Suprapubic skin (tissue), 4 donors: Measurements from ENCODE around the gene COL6A3. TPM values are rescaled to one million over a fixed set of nuclear protein-coding genes. Genes with fewer than 3 reads are reported as not detected.

Experiments
- DNase-seq, 2 donors: peaks; one replicate each; pipeline ENCODE4 v3.0.0-alpha.2; 2019; ENCODE audit warnings: low spot score in 2 of 2
- H3K27ac ChIP-seq: fragments of 200-600 bp; sonication (generic); one replicate; pipeline ENCODE4 v1.5.1; 2019
- H3K27me3 ChIP-seq: fragments of 200-600 bp; sonication (generic); one replicate; pipeline ENCODE4 v1.5.1; 2019
- H3K36me3 ChIP-seq: fragments of 200-600 bp; sonication (generic); one replicate; pipeline ENCODE4 v1.5.1; 2019
- H3K4me1 ChIP-seq: fragments of 200-600 bp; sonication (generic); one replicate; pipeline ENCODE4 v1.5.1; 2019
- H3K4me3 ChIP-seq: fragments of 200-600 bp; sonication (generic); one replicate; pipeline ENCODE4 v1.5.1; 2019; ENCODE audit warnings: mild to moderate bottlenecking
- H3K9me3 ChIP-seq: fragments of 200-600 bp; sonication (generic); one replicate; pipeline ENCODE4 v1.5.1; 2019
- EP300 ChIP-seq: sonication (generic); formaldehyde crosslinking; IDR thresholded peaks from one replicate; pipeline ENCODE4 v1.6.1; 2017; ENCODE audit warnings: antibody characterized with exemption
- POLR2A ChIP-seq, 2 donors: fragments of 450-650 bp; IDR thresholded peaks; one replicate each; pipeline ENCODE4 v1.6.1; 2017; ENCODE audit warnings: antibody characterized with exemption in 2 of 2, mild to moderate bottlenecking in 2 of 2, moderate library complexity in 2 of 2
- POLR2AphosphoS5 ChIP-seq, 3 donors: sonication (generic); formaldehyde crosslinking; IDR thresholded peaks; one replicate each; pipeline ENCODE4 v1.6.1; 2017; ENCODE audit warnings: antibody characterized with exemption in 3 of 3
- WGBS: methylation state at CpG from one replicate; pipeline ENCODE4 v1.1.5; 2018; 5-methylcytosine and 5-hydroxymethylcytosine counted together
- total RNA-seq, 4 donors: library from RNA; depleted of rRNA; stranded (reverse); fragments of >200 nt; gene quantifications; one replicate each; pipeline ENCODE4 v1.1.0, GENCODE V29; 2016
- TF ChIP-seq, protein P1 (sequence below), 2 donors: fragments of 200-600 bp in 1 of 2; fragments of 450-650 bp in 1 of 2; sonication (generic) in 1 of 2; IDR thresholded peaks; one replicate each; pipeline ENCODE4 v1.5.1; 2016 to 2019; ENCODE audit warnings: antibody characterized with exemption in 2 of 2, mild to moderate bottlenecking in 1 of 2, moderate library complexity in 1 of 2

COL6A3 gene
- total RNA-seq, 4 donors from 2014 or later = 50.1 to 79.2 (median 66.3) TPM

DNA sequence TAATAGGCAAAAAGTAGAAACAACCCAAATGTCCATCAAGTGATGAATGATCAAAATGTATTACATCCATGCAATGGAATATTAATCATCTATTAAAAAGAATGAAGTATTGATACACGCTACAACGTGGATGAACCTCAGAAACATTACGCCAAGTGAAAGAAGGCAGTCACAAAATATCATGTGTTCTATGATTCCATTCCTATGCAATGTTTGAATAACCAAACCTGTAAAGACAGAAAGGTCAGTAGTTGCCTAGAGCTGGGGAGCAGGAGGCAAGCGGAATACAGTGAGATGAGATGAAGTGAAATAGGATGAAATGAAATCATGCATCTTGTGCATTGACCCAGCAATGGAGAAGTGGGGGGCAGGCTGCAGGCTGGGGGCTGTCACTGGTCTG lies 17.9 kb upstream of the COL6A3 start:
- WGBS = 94% methylated on average over 4 of the region's 4 CpGs
- Histone ChIP-seq H3K36me3 (no peaks in the 10 kb centered on the region), H3K27ac (no peak overlapping the region), H3K4me1 (peaks cover 19% of the 10 kb centered on the region), H3K4me3 (no peak overlapping the region), H3K9me3 (no peaks in the 10 kb centered on the region), H3K27me3 (peaks cover 15% of the 10 kb centered on the region)
- peak in 1 of 2 donors; percentile 4 for DNase-seq
- TF ChIP-seq POLR2AphosphoS5 (IDR thresholded peaks at IDR 0.05) (no peak), EP300 (no peak), POLR2A (IDR thresholded peaks at IDR 0.05) (no peak)
- TF ChIP-seq, protein P1, sequence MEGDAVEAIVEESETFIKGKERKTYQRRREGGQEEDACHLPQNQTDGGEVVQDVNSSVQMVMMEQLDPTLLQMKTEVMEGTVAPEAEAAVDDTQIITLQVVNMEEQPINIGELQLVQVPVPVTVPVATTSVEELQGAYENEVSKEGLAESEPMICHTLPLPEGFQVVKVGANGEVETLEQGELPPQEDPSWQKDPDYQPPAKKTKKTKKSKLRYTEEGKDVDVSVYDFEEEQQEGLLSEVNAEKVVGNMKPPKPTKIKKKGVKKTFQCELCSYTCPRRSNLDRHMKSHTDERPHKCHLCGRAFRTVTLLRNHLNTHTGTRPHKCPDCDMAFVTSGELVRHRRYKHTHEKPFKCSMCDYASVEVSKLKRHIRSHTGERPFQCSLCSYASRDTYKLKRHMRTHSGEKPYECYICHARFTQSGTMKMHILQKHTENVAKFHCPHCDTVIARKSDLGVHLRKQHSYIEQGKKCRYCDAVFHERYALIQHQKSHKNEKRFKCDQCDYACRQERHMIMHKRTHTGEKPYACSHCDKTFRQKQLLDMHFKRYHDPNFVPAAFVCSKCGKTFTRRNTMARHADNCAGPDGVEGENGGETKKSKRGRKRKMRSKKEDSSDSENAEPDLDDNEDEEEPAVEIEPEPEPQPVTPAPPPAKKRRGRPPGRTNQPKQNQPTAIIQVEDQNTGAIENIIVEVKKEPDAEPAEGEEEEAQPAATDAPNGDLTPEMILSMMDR (IDR thresholded peaks at IDR 0.05) = no peak

DNA sequence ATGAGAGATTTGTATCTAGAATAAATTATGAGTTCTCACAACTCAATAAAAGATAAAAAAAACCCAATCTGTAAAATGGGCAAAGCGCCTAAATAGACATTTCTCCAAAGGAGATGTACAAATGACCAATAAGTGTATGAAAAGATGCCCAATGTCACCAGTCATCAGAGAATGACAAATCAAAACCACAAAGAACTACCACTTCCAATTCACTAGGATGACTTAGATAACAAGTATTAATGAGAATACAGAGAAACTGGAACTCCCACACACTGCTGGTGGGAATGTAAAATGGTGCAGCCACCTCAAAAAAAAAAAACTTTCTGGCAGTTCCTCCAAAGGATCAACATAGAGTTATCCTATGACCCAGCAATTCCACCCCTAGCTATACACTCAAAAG lies 17.4 kb upstream of the COL6A3 start:
- Histone ChIP-seq H3K27me3 (peaks cover 15% of the 10 kb centered on the region), H3K27ac (no peak overlapping the region), H3K4me1 (peaks cover 19% of the 10 kb centered on the region), H3K36me3 (no peaks in the 10 kb centered on the region), H3K9me3 (no peaks in the 10 kb centered on the region), H3K4me3 (no peak overlapping the region)
- WGBS = 96% methylated on average over 1 of the region's 1 CpG
- DNase-seq = no peak
- no peak for TF ChIP-seq EP300
- TF ChIP-seq, protein P1 (IDR thresholded peaks at IDR 0.05) = no peak
- TF ChIP-seq POLR2AphosphoS5 (IDR thresholded peaks at IDR 0.05) = no peak

DNA sequence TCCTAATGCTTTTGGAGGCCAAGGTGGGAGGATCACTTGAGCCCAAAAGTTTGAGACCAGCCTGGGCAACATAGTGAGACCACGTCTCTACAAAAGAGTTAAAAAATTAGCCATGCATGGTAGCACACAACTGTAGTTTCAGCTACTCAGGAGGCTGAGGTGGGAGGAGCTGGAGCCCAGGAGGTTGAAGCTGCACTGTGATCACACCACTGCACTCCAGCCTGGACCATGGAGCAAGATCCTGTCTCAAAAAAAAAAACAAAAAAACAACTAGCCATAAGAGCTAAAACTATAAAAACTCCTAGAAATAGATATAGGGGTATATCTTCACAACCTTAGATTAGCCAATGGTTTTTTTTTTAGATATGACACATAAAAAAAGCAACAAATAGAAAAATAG lies 16.9 kb upstream of the COL6A3 start:
- H3K27me3 ChIP-seq = peaks cover 15% of the 10 kb centered on the region

DNA sequence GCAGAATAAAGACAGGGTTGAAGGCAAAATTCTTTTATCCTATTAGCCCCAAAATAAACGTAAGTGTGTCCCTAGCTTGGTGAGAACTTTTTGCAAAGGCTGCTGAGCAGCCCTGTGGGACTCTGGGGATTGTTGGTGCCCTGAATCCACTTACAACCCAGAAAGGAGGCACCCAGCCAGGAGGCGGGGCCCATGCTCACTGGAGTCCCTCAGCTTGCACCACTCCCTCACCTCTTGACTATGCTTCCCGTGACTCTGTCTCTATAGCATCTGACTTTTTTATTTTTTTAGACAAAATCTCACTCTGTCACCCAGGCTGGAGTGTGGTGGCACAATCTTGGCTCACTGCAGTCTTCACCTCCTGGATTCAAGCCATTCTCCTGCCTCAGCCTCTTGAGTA lies 15.8 kb upstream of the COL6A3 start:
- 77% methylated on average over 3 of the region's 3 CpGs for WGBS
- peaks cover 9% of the 10 kb centered on the region for H3K4me1 ChIP-seq
- H3K4me3 ChIP-seq = no peak overlapping the region
- no peak overlapping the region for H3K27ac ChIP-seq
- H3K9me3 ChIP-seq = no peaks in the 10 kb centered on the region
- peak in 1 of 2 donors; percentile 39 for DNase-seq
- no peak for TF ChIP-seq EP300
- no peak for TF ChIP-seq POLR2AphosphoS5 (IDR thresholded peaks at IDR 0.05)
- no peak for TF ChIP-seq POLR2A (IDR thresholded peaks at IDR 0.05)
- H3K27me3 ChIP-seq = peaks cover 11% of the 10 kb centered on the region
- no peaks in the 10 kb centered on the region for H3K36me3 ChIP-seq

More for the DNA sequence above, 16.9 kb upstream of the COL6A3 start:
- TF ChIP-seq EP300 = no peak
- TF ChIP-seq POLR2AphosphoS5 (IDR thresholded peaks at IDR 0.05) = no peak
- TF ChIP-seq, protein P1 (IDR thresholded peaks at IDR 0.05) = no peak
- TF ChIP-seq POLR2A (IDR thresholded peaks at IDR 0.05) = no peak
- Histone ChIP-seq H3K9me3 (no peaks in the 10 kb centered on the region), H3K4me3 (no peak overlapping the region), H3K27ac (no peak overlapping the region), H3K36me3 (no peaks in the 10 kb centered on the region), H3K4me1 (peaks cover 19% of the 10 kb centered on the region)
- DNase-seq = peak in 1 of 2 donors; percentile 14
- WGBS = 86% methylated on average over 1 of the region's 1 CpG

DNA sequence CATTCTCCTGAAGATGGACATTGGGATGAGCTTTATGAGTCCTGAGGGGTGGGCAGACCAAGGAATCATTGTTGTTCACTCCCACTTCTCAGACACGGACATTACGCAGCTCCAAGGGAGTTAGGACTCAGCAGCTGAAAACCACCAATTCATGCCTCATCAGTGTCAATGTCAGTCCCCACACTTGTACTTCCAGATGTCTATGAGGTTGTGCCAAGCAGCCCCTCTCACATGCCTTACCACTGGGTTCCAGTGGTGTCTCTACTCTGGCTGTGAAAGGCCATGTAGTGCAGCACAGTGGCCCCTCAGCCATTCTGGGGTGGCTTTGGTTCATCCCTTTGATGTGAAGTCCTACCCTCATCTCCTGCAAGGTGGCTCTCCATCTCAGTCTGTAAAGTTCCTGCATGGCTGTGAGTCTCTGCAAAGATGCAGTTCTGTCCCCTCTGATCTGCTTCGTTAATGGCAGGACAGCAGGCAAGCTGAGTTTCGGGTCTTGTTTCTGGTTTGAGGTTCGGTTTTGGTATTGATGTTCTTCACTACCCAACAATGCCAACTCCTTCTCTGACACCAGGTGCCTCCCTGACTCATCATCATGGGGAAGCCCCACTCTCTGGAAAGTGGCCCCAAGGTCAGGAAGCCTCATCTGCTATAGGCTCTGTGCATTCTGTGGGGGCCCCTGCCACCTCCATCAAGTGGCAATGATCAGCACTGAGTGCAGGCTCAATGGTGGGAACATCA lies 14.0 kb upstream of the COL6A3 start:
- Histone ChIP-seq H3K36me3 (no peaks in the 10 kb centered on the region), H3K27ac (no peak overlapping the region), H3K9me3 (no peaks in the 10 kb centered on the region), H3K27me3 (peaks cover 3% of the 10 kb centered on the region), H3K4me3 (no peak overlapping the region), H3K4me1 (peaks cover 8% of the 10 kb centered on the region)
- TF ChIP-seq POLR2A (IDR thresholded peaks at IDR 0.05) (no peak), POLR2AphosphoS5 (IDR thresholded peaks at IDR 0.05) (no peak), EP300 (no peak)
- TF ChIP-seq, protein P1 (IDR thresholded peaks at IDR 0.05) = no peak
- peak in 1 of 2 donors; percentile 32 for DNase-seq
- 82% methylated on average over 5 of the region's 5 CpGs for whole genome bisulfite sequencing
